Panc1 (cell line): Measurements from ENCODE around the gene ARHGAP32. TPM values are rescaled to one million over a fixed set of nuclear protein-coding genes. Genes with fewer than 3 reads are reported as not detected.

ENCODE experiments used
- ATAC-seq: fragments of 200-7000 bp; cut with Tn5 transposase; 2 replicates; pipeline ENCODE4 v1.9.1; 2020; ENCODE audit warnings: mild to moderate bottlenecking, moderate library complexity
- BruUV-seq: library from RNA; stranded (reverse); fragments of 400-500 nt; replicated peaks from 2 replicates; lab custom pipeline; 2021; lab: Mats Ljungman, UMichigan
- CTCF ChIA-PET: fragments of 300-600 bp; sonication (Branson Sonifier 250); formaldehyde crosslinking; loops from one replicate; lab custom pipeline; 2022; ENCODE audit warnings: antibody characterized with exemption; lab: Charles Lee
- POLR2A ChIA-PET: fragments of 300-600 bp; sonication (Branson Sonifier 250); formaldehyde crosslinking; loops from one replicate; lab custom pipeline; 2022; ENCODE audit warnings: antibody characterized with exemption; lab: Charles Lee
- DNase-seq: peaks from one replicate; pipeline ENCODE4 v3.0.0-alpha.2; 2010; ENCODE audit warnings: low read depth, low spot score
- H3K27ac ChIP-seq: 2 replicates; pipeline ENCODE4 v1.5.1; 2011; ENCODE audit warnings: mild to moderate bottlenecking, low read length, inconsistent platforms
- H3K27me3 ChIP-seq: fragments of 200-500 bp; sonication (Bioruptor generic); 2 replicates; pipeline ENCODE4 v1.6.0; 2014; ENCODE audit warnings: low read length, inconsistent platforms; ENCODE audit not compliant: control insufficient read depth, insufficient read depth
- H3K36me3 ChIP-seq: fragments of 200-500 bp; sonication (Bioruptor generic); 2 replicates; pipeline ENCODE4 v1.5.1; 2014; ENCODE audit warnings: inconsistent platforms, mild to moderate bottlenecking, low read length, moderate library complexity; ENCODE audit not compliant: control insufficient read depth, insufficient read depth
- H3K4me1 ChIP-seq: 2 replicates; pipeline ENCODE4 v1.5.1; 2011; ENCODE audit warnings: inconsistent platforms, mild to moderate bottlenecking, low read length, moderate library complexity; ENCODE audit not compliant: control insufficient read depth, insufficient read depth
- H3K4me3 ChIP-seq, 2 experiments: 2 replicates each; pipeline ENCODE4 v1.5.1; 2011 to 2012; ENCODE audit warnings: low read depth in 2 of 2, low read length in 2 of 2, mild to moderate bottlenecking in 2 of 2, inconsistent platforms in 1 of 2, moderate library complexity in 1 of 2
- H3K9me3 ChIP-seq: fragments of 200-500 bp; sonication (Bioruptor generic); 2 replicates; pipeline ENCODE4 v1.5.1; 2014; ENCODE audit warnings: low read depth, mild to moderate bottlenecking, inconsistent platforms, low read length, moderate library complexity; ENCODE audit not compliant: control insufficient read depth, insufficient read depth
- CTCF ChIP-seq: fragments of 450-650 bp; IDR thresholded peaks from 2 replicates; pipeline ENCODE4 v1.5.1; 2017; ENCODE audit warnings: mild to moderate bottlenecking
- POLR2AphosphoS5 ChIP-seq: IDR thresholded peaks from 2 replicates; pipeline ENCODE4 v1.6.1; 2012; ENCODE audit warnings: mild to moderate bottlenecking, low read depth, low read length, moderate library complexity
- REST ChIP-seq, 2 experiments: IDR thresholded peaks; 2 replicates each; pipeline ENCODE4 v1.6.1; 2011 to 2012; ENCODE audit warnings: low read depth in 2 of 2, control low read depth in 1 of 2, low read length in 1 of 2, mild to moderate bottlenecking in 1 of 2, moderate library complexity in 1 of 2; ENCODE audit not compliant: insufficient read depth in 1 of 2
- SIN3A ChIP-seq: IDR thresholded peaks from 2 replicates; pipeline ENCODE4 v1.6.1; 2012; ENCODE audit warnings: low read depth, mild to moderate bottlenecking, low read length, moderate library complexity, borderline replicate concordance; ENCODE audit not compliant: insufficient read depth
- TCF7L2 ChIP-seq: IDR thresholded peaks from 2 replicates; pipeline ENCODE4 v1.6.1; 2011; ENCODE audit warnings: mild to moderate bottlenecking, low read depth, low read length, inconsistent platforms
- in situ Hi-C: cut with HindIII; loops from 2 replicates; pipeline ENCODE4 v1.10.0; 2016; ENCODE audit warnings: low sequenced_read_pairs, low pct_unique_long_range_greater_than_20kb
- intact Hi-C: fragments of 100-400 bp; cut with micrococcal nuclease; formaldehyde crosslinking; loops from one replicate; pipeline ENCODE4 v1.10.0; 2022; ENCODE audit not compliant: unreplicated experiment
- total RNA-seq: library from RNA; stranded (reverse); gene quantifications from one replicate; pipeline ENCODE4 v1.2.1, GENCODE V29; 2021; ENCODE audit not compliant: unreplicated experiment

ARHGAP32 gene
- total RNA-seq, 1 experiment from 2014 or later: 44.6 TPM

GRCh38 chr11:129102225-129102624 lies 89.9 kb downstream of the ARHGAP32 start:
- POLR2A ChIA-PET: no interaction called here
- no peak overlapping the region for H3K4me3 ChIP-seq
- TF ChIP-seq CTCF (no peak), POLR2AphosphoS5 (no peak), TCF7L2 (no peak), REST (IDR thresholded peaks at IDR 0.05; ENCODE audit: insufficient read depth in 1 of 2, low read depth in 2 of 2, low read length in 1 of 2) (no peak), SIN3A (no peak)
- ATAC-seq (no peak), DNase-seq (no peak)
- H3K27ac ChIP-seq: no peak overlapping the region
- CTCF ChIA-PET: no interaction called here
- intact Hi-C loops (no loop called here), in situ Hi-C loops (no loop called here)
- H3K27me3 ChIP-seq: no peaks in the 10 kb centered on the region
- peaks cover 15% of the 10 kb centered on the region; the same call in 1 of the 2 replicates for H3K9me3 ChIP-seq
- no TSS peak for BruUV-seq
- no peaks in the 10 kb centered on the region for H3K36me3 ChIP-seq
- H3K4me1 ChIP-seq: no peaks in the 10 kb centered on the region

GRCh38 chr11:129093283-129093682 lies 98.8 kb downstream of the ARHGAP32 start:
- Histone ChIP-seq H3K27me3 (no peaks in the 10 kb centered on the region), H3K36me3 (no peaks in the 10 kb centered on the region), H3K4me3 (no peak overlapping the region), H3K4me1 (no peaks in the 10 kb centered on the region), H3K9me3 (no peaks in the 10 kb centered on the region), H3K27ac (no peak overlapping the region)
- DNase-seq (no peak), ATAC-seq (no peak)
- intact Hi-C loops: no loop called here
- BruUV-seq: no TSS peak
- TF ChIP-seq TCF7L2: no peak
- TF ChIP-seq REST (IDR thresholded peaks at IDR 0.05; ENCODE audit: insufficient read depth in 1 of 2, low read depth in 2 of 2, low read length in 1 of 2): no peak
- TF ChIP-seq SIN3A: no peak
- no peak for TF ChIP-seq CTCF
- TF ChIP-seq POLR2AphosphoS5: no peak
- in situ Hi-C loops: no loop called here
- ChIA-PET CTCF (no interaction called here), POLR2A (no interaction called here)
